Panc1 (cell line): ENCODE data around the gene PDE6A.

Experiments
- CTCF ChIP-seq: fragments of 450-650 bp; IDR thresholded peaks from 2 replicates; pipeline ENCODE4 v1.5.1; 2017; ENCODE audit warnings: mild to moderate bottlenecking
- POLR2AphosphoS5 ChIP-seq: IDR thresholded peaks from 2 replicates; pipeline ENCODE4 v1.6.1; 2012; ENCODE audit warnings: mild to moderate bottlenecking, low read depth, low read length, moderate library complexity
- REST ChIP-seq, 2 experiments: IDR thresholded peaks; 2 replicates each; pipeline ENCODE4 v1.6.1; 2011 to 2012; ENCODE audit warnings: low read depth in 2 of 2, control low read depth in 1 of 2, low read length in 1 of 2, mild to moderate bottlenecking in 1 of 2, moderate library complexity in 1 of 2; ENCODE audit not compliant: insufficient read depth in 1 of 2
- SIN3A ChIP-seq: IDR thresholded peaks from 2 replicates; pipeline ENCODE4 v1.6.1; 2012; ENCODE audit warnings: low read depth, mild to moderate bottlenecking, low read length, moderate library complexity, borderline replicate concordance; ENCODE audit not compliant: insufficient read depth
- TCF7L2 ChIP-seq: IDR thresholded peaks from 2 replicates; pipeline ENCODE4 v1.6.1; 2011; ENCODE audit warnings: mild to moderate bottlenecking, low read depth, low read length, inconsistent platforms

- TF ChIP-seq CTCF (no peak), POLR2AphosphoS5 (no peak), SIN3A (no peak), REST (IDR thresholded peaks at IDR 0.05; ENCODE audit: insufficient read depth in 1 of 2, low read depth in 2 of 2, low read length in 1 of 2) (no peak), TCF7L2 (no peak)
These were observed 95.2 kb downstream of the PDE6A start for GRCh38 chr5:149849280-149849965.
